Fibroblast of pulmonary artery (primary cell): ENCODE measurements around the gene UIMC1.

ENCODE experiments used
- DNase-seq: peaks from one replicate; pipeline ENCODE4 v3.0.0-alpha.2; 2010; ENCODE audit warnings: low read depth
- H3K4me3 ChIP-seq: replicated peaks from 2 replicates; pipeline ENCODE4 v1.5.1; 2011; ENCODE audit warnings: low read depth, mild to moderate bottlenecking, control low read depth, low read length, moderate library complexity
- CTCF ChIP-seq: IDR thresholded peaks from 2 replicates; pipeline ENCODE4 v1.5.1; 2011; ENCODE audit warnings: mild to moderate bottlenecking, control low read depth, low read length, inconsistent platforms; ENCODE audit errors: missing control alignments

The UIMC1 gene

GRCh38 chr5:176857216-176857893, 149.2 kb downstream of the UIMC1 start:
- no peak for DNase-seq
- no peak for TF ChIP-seq CTCF
- H3K4me3 ChIP-seq = no peak overlapping the region

GRCh38 chr5:176856746-176857145, 149.8 kb downstream of the UIMC1 start:
- no peak for DNase-seq
- no peak overlapping the region for H3K4me3 ChIP-seq
- no peak for TF ChIP-seq CTCF

GRCh38 chr5:176855598-176855997, 151.0 kb downstream of the UIMC1 start:
- DNase-seq = no peak

More at GRCh38 chr5:176855598-176855997, 151.0 kb downstream of the UIMC1 start:
- TF ChIP-seq CTCF = no peak
- no peak overlapping the region for H3K4me3 ChIP-seq
